ENCODE data around the gene LRP2.

The LRP2 gene

GRCh38 chr2:169109502-169110409, 252.6 kb downstream of the LRP2 start:
- H3K36me3 Mint-ChIP-seq (ENCODE audit: low read depth) = no peaks in the 10 kb centered on the region
- no peak overlapping the region for H3K27ac Mint-ChIP-seq
- DNase-seq = peak; percentile 80
- H3K27me3 Mint-ChIP-seq = no peaks in the 10 kb centered on the region
- peaks cover 50% of the 10 kb centered on the region for H3K4me1 Mint-ChIP-seq (ENCODE audit: low read depth)
- H3K4me3 Mint-ChIP-seq = no peak overlapping the region
- H3K9me3 Mint-ChIP-seq = peaks cover 2% of the 10 kb centered on the region

- DNase-seq = no peak
- no peaks in the 10 kb centered on the region for H3K36me3 Mint-ChIP-seq (ENCODE audit: low read depth)
- no peak overlapping the region for H3K4me3 Mint-ChIP-seq
- H3K27me3 Mint-ChIP-seq = no peaks in the 10 kb centered on the region
- peaks cover 56% of the 10 kb centered on the region for H3K4me1 Mint-ChIP-seq (ENCODE audit: low read depth)
- peak overlapping the region; percentile 58 for H3K27ac Mint-ChIP-seq
- peaks cover 2% of the 10 kb centered on the region for H3K9me3 Mint-ChIP-seq
Observed at GRCh38 chr2:169108099-169108884, 254.0 kb downstream of the LRP2 start.

- Mint-ChIP-seq H3K27ac (peak overlapping the region; percentile 58), H3K36me3 (ENCODE audit: low read depth) (no peaks in the 10 kb centered on the region), H3K9me3 (peaks cover 2% of the 10 kb centered on the region), H3K4me1 (ENCODE audit: low read depth) (peaks cover 56% of the 10 kb centered on the region), H3K4me3 (no peak overlapping the region), H3K27me3 (no peaks in the 10 kb centered on the region)
- DNase-seq = no peak
Observed at GRCh38 chr2:169107645-169108044, 254.7 kb downstream of the LRP2 start.

GRCh38 chr2:169106563-169107545, 255.5 kb downstream of the LRP2 start:
- Mint-ChIP-seq H3K9me3 (peaks cover 2% of the 10 kb centered on the region), H3K4me1 (ENCODE audit: low read depth) (peaks cover 56% of the 10 kb centered on the region), H3K27ac (no peak overlapping the region), H3K4me3 (no peak overlapping the region), H3K27me3 (no peaks in the 10 kb centered on the region), H3K36me3 (ENCODE audit: low read depth) (no peaks in the 10 kb centered on the region)
- DNase-seq = no peak

- Mint-ChIP-seq H3K9me3 (peaks cover 2% of the 10 kb centered on the region), H3K4me1 (ENCODE audit: low read depth) (peaks cover 56% of the 10 kb centered on the region), H3K27ac (no peak overlapping the region)
Observed at GRCh38 chr2:169106134-169106533, 256.2 kb downstream of the LRP2 start.

GRCh38 chr2:169105476-169105875, 256.9 kb downstream of the LRP2 start:
- H3K27me3 Mint-ChIP-seq = no peaks in the 10 kb centered on the region
- no peaks in the 10 kb centered on the region for H3K36me3 Mint-ChIP-seq (ENCODE audit: low read depth)
- H3K4me3 Mint-ChIP-seq = no peak overlapping the region
- H3K27ac Mint-ChIP-seq = peak overlapping the region; percentile 47
- peaks cover 56% of the 10 kb centered on the region for H3K4me1 Mint-ChIP-seq (ENCODE audit: low read depth)
- no peak for DNase-seq
- H3K9me3 Mint-ChIP-seq = peaks cover 2% of the 10 kb centered on the region

More at GRCh38 chr2:169106134-169106533, 256.2 kb downstream of the LRP2 start:
- no peaks in the 10 kb centered on the region for H3K27me3 Mint-ChIP-seq
- no peak for DNase-seq
- no peaks in the 10 kb centered on the region for H3K36me3 Mint-ChIP-seq (ENCODE audit: low read depth)
- H3K4me3 Mint-ChIP-seq = no peak overlapping the region

- no peak overlapping the region for H3K27ac Mint-ChIP-seq
- no peaks in the 10 kb centered on the region for H3K27me3 Mint-ChIP-seq
- DNase-seq = no peak
- peaks cover 54% of the 10 kb centered on the region for H3K4me1 Mint-ChIP-seq (ENCODE audit: low read depth)
- H3K9me3 Mint-ChIP-seq = peaks cover 2% of the 10 kb centered on the region
- no peak overlapping the region for H3K4me3 Mint-ChIP-seq
- no peaks in the 10 kb centered on the region for H3K36me3 Mint-ChIP-seq (ENCODE audit: low read depth)
Observed at GRCh38 chr2:169104848-169105247, 257.5 kb downstream of the LRP2 start.

- Mint-ChIP-seq H3K27me3 (no peaks in the 10 kb centered on the region), H3K4me3 (peak overlapping the region; percentile 16)
- DNase-seq = no peak
Observed at GRCh38 chr2:169095621-169096105, 266.7 kb downstream of the LRP2 start.

GRCh38 chr2:169094676-169095075, 267.7 kb downstream of the LRP2 start:
- DNase-seq = no peak
- peaks cover 34% of the 10 kb centered on the region for H3K4me1 Mint-ChIP-seq (ENCODE audit: low read depth)
- no peak overlapping the region for H3K27ac Mint-ChIP-seq
- peaks cover 8% of the 10 kb centered on the region for H3K36me3 Mint-ChIP-seq (ENCODE audit: low read depth)
- H3K9me3 Mint-ChIP-seq = no peaks in the 10 kb centered on the region
- H3K27me3 Mint-ChIP-seq = no peaks in the 10 kb centered on the region
- no peak overlapping the region for H3K4me3 Mint-ChIP-seq

More at GRCh38 chr2:169095621-169096105, 266.7 kb downstream of the LRP2 start:
- peak overlapping the region; percentile 78 for H3K27ac Mint-ChIP-seq
- H3K36me3 Mint-ChIP-seq (ENCODE audit: low read depth) = peaks cover 8% of the 10 kb centered on the region
- no peaks in the 10 kb centered on the region for H3K9me3 Mint-ChIP-seq
- peaks cover 34% of the 10 kb centered on the region for H3K4me1 Mint-ChIP-seq (ENCODE audit: low read depth)

GRCh38 chr2:169093535-169093934, 268.8 kb downstream of the LRP2 start:
- H3K9me3 Mint-ChIP-seq = no peaks in the 10 kb centered on the region
- H3K36me3 Mint-ChIP-seq (ENCODE audit: low read depth) = peaks cover 8% of the 10 kb centered on the region
- no peaks in the 10 kb centered on the region for H3K27me3 Mint-ChIP-seq
- peaks cover 34% of the 10 kb centered on the region for H3K4me1 Mint-ChIP-seq (ENCODE audit: low read depth)
- H3K4me3 Mint-ChIP-seq = no peak overlapping the region
- H3K27ac Mint-ChIP-seq = no peak overlapping the region
- DNase-seq = no peak

- H3K27me3 Mint-ChIP-seq = no peaks in the 10 kb centered on the region
Observed at GRCh38 chr2:169091761-169092519, 270.4 kb downstream of the LRP2 start.

GRCh38 chr2:169091256-169091655, 271.1 kb downstream of the LRP2 start:
- peaks cover 8% of the 10 kb centered on the region for H3K36me3 Mint-ChIP-seq (ENCODE audit: low read depth)
- no peaks in the 10 kb centered on the region for H3K27me3 Mint-ChIP-seq
- no peak overlapping the region for H3K4me3 Mint-ChIP-seq
- H3K27ac Mint-ChIP-seq = no peak overlapping the region
- no peak for DNase-seq
- H3K4me1 Mint-ChIP-seq (ENCODE audit: low read depth) = peaks cover 26% of the 10 kb centered on the region
- no peaks in the 10 kb centered on the region for H3K9me3 Mint-ChIP-seq

More at GRCh38 chr2:169091761-169092519, 270.4 kb downstream of the LRP2 start:
- Mint-ChIP-seq H3K4me3 (no peak overlapping the region), H3K9me3 (no peaks in the 10 kb centered on the region), H3K27ac (no peak overlapping the region), H3K36me3 (ENCODE audit: low read depth) (peaks cover 8% of the 10 kb centered on the region), H3K4me1 (ENCODE audit: low read depth) (peaks cover 31% of the 10 kb centered on the region)
- no peak for DNase-seq

GRCh38 chr2:169090133-169090820, 272.1 kb downstream of the LRP2 start:
- no peak for DNase-seq
- Mint-ChIP-seq H3K9me3 (no peaks in the 10 kb centered on the region), H3K4me3 (no peak overlapping the region), H3K36me3 (ENCODE audit: low read depth) (peaks cover 13% of the 10 kb centered on the region), H3K4me1 (ENCODE audit: low read depth) (peaks cover 16% of the 10 kb centered on the region), H3K27me3 (no peaks in the 10 kb centered on the region), H3K27ac (no peak overlapping the region)

All from activated T-cell treated with anti-CD3 and anti-CD28 coated beads, Interleukin-2, amount 50 U/mL, for 24 hours (primary cell).